NCI-H2107 (cell line): Measurements from ENCODE around the gene HOXD13.

Source experiments
- DNase-seq: peaks from one replicate; lab custom pipeline; 2025; lab: John Stamatoyannopoulos, UW

The HOXD13 gene

DNA sequence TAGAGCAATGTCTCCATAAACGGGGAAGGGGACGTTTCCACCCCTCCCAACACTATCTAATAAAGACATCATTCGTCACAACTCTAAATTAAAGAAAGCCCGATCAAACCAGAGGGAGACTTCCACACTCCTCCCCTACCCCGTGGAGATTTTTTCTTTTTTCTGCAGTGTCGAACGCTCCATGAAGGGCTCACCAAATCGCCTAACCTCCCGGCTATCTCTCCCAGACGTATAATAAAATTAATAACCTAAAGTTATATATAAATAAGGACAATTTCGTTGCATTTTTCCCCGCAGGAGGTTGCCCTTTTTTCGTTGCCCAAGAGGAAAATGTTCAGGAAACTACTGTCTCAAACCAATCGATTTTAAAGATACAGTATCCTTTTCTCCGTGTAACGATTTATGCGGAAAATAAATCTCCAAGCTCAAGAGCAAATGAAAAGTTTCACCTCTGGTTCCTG, 11.1 kb upstream of the HOXD13 start:
- DNase-seq, result no peak

DNA sequence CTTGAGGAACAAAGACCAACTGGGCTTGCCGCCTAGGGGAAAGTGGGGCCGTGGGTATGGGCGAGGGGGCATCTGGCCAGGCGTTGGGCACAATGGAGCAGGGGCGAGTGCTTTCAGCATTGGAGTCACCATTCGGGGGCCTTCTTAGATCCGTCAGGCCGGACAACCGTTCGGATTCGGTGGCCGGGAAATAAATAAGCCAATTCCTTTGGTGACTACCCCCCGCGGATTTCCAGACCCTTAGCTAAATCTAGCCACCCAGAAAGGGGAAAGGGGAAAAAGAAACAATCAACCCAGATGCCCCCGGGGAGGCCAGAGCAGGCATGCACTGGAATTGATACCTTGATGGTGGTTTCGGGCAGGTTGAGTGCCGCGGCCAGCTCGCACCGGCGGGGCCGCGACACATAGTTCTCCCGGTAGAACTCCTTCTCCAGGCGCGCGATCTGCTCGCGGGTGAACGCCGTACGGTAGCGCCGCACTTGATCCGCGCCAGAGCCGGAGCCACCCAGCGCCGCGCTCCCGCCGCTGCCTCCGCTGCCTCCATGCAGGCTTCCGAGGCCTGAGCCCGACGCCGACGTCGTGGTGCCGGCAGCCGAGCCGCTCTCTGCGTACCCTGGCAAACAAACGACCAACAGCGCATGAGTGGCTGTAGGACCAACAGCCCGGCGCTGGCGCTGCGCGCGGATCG, 10.5 kb upstream of the HOXD13 start:
- DNase-seq, result no peak

DNA sequence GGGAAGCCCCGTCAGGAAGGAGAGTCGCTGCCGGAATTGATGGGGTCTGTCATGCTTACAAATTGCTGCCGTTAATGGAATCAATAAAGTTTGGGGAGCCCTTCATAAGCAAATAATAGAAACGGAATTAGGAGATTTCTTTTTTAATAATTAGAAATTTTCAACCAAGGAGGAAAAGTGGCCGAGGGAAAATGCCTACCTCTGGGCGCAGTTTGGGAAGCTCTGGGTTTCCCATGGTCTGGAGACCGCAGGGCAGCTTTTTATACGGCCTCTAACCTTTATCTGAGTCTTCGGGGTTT, 10.0 kb upstream of the HOXD13 start:
- no peak for DNase-seq

DNA sequence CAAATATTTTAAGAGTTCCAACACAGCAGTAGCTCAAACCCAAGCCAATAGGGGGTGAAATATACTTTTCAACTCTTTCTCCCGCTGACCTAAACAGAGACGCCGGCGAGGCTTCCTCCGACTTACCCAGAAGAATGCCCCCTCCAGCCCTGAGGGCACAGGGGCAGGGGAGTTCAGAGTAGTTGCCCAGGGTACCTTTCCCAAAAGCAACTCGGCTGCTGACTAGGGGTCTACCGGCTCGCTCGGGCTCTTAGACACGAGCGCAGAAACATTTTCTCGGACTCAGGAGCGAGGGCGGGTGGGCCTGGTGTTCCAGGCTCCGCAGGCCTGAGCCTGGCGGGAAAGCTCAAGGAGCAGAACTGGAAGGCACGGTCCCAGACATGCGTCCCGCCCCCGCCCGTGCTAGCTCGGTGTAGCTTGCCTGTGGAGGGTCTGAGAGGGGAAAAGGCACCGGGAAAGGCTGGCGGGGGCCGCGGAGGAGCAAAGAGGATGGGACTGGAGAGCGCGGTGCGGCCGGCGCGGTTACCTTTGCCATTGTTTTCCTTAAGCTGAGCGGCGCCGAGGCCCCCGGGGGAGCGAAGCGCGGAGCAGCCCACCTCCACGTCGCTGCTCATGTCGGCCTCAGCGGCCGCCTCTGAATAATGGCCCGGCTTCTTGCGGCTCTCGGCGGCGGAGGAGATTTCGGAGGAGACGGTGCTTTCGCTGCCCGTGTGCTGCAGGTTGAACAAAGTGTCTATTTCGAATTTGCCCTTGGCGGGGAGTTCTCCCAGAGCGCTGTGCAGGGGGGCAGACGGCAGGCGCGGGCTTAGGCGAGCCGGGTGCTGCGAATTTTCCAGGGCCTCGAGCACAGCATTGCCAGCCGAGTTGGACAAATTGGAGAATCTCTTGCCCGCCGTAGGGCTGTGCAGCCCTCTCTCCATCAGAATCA, 9.4 kb upstream of the HOXD13 start:
- DNase-seq, result no peak

DNA sequence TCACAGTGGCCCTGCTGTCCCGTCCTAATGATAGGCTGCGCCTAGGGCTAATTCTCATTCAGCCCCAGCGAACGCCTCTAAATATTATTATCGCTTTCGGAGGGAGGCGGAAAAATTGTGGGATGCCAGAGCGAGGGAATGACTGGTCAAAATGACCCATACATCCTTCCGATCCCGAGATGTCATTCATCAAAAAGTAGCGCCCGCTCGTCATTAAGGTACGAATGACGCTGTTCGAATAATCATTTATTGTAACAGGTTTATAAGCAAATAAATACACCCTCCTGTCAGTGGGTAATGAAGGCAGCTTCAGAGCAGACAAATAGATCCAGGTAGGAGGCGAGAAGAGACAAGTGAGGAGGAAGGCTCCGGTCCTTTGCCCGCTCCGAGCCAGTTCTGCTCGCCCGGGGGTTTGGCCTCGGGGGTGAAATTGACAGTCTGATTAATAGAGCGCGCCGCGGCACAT, 8.7 kb upstream of the HOXD13 start, which contains the start of gene EVX2:
TSS of gene EVX2 (minus strand) at position 167 of the 466 bp plus-strand sequence. CDS start 186 bp downstream, outside the sequence.
- DNase-seq, result no peak

DNA sequence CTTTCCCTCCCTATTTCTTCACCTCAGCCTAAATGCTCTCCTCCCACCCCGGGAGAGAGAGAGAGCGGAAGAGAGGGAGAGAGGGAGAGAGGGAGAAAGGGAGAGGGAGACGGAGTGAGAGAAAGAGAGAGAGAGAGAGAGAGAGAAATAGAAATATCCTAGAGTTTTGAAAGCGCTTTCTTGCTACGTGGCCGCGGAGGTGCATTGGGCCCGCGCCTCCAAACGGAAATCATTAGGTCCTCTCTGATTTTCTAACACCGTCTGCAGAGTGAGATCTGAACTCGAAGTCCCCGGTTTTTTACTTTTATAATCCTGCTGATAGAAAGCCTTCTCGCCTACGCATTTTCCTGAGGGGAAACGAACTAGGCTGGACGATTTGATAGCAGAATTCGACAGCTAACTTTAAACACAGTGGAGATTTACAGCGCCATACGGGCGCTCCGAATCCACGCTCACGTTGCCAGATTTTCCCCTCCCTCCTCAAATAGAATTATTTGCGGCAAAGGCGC, 7.9 kb upstream of the HOXD13 start:
- DNase-seq, result no peak

DNA sequence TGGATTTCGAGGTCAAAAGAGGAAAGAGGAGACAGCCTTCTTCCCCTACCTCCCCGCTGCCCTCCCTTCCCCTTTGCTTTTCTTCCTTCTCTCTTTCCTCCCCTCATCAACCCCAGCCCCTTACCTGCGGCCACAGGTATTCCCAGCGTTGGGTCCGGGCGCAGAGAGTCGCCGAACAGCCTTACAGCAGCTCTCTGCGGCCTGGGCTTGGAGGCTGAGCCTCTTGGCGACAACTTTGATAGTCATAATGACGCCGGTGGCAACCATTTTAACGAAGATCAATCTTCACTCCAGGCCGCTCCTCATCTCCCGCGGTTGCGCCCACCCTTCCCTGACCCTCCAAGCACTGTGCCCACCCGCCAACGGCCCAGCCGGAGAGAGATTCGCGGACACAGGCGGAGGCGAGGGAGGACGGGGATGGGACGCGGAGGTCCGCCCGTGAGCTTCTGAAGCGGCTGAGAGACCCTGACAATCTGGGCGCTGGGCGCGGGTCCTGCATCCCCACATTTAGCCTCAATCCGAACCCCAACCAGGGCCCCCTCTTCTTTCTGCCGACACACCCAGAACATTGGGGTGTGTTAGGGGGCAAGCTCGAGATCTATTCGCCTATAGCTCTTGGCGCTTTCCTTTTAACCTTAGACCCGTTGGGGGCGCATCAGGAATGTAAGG, 7.3 kb upstream of the HOXD13 start:
- no peak for DNase-seq

DNA sequence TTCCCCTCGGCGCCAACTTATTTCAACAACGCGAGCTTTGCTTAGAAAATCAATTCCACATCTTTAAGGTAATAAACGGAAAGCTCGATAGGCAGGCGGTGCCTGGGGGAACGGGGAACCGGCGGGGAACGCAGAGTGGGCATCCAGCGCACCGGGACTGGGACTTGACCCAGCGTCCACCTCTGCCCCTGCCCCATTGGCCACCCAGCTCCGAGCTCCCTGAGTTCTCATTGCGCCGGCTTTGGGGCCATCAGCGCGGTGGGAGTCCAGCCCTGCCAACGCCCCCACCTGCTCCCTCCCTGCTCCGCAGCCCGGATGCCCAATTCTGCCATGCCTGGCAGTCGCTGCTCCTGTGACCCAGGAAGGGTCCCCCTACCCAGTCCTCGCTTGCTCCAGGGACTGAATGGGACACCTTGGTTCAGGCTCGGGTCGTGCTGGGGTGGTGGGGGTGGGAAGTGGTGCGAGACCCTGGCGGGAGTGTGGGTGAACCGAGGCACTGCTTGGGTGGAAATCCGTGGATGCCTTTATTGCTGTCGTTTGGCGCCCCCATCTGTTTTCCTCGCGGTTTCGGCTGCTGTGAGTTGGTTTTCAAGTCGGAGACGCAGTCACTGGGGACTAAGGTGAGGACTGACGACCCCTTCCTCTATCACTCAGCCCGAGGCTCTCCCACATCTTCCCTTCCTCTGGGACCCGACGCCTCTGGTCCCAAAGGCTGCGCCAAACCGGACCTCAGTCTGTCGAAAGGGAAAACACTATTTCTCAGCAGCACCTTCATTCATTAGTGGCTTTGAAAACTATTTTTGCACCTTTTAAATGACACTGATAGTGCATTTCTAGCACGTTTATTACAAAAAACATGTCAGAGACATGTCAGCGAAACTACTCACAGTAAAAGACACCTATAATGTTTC, 6.4 kb upstream of the HOXD13 start:
- no peak for DNase-seq

DNA sequence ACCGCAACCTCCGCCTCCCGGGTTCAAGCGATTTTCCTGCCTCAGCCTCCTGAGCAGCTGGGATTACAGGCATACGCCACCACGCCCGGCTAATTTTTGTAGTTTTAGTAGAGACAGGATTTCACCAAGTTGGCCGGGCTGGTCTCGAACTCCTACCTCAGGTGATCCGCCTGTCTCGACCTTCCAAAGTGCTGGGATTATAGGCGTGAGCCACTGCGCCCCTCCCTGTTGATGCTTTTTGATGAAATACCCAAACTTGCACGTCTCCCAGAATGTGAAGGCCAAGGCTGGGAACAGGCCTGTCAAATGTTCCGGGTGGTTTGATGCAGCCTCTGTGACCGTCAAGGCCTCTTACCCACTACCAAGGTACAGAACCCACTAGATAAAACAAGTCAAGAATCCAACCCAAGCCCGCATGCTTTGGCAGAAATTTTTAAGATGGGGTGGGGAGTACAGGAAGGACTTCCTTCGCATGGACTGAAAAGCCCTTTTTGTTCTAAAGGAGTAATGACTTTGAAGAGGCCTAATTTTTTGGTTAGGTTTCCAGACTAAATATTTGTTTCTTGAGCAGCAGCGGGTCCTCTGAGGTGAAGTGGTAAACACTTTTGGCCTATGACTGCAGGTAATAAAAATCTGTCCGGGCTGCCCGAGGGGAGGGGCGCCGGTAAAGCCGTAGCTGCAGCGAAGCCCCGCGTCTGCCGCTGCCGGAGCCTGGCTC, 5.0 kb upstream of the HOXD13 start:
- no peak for DNase-seq

DNA sequence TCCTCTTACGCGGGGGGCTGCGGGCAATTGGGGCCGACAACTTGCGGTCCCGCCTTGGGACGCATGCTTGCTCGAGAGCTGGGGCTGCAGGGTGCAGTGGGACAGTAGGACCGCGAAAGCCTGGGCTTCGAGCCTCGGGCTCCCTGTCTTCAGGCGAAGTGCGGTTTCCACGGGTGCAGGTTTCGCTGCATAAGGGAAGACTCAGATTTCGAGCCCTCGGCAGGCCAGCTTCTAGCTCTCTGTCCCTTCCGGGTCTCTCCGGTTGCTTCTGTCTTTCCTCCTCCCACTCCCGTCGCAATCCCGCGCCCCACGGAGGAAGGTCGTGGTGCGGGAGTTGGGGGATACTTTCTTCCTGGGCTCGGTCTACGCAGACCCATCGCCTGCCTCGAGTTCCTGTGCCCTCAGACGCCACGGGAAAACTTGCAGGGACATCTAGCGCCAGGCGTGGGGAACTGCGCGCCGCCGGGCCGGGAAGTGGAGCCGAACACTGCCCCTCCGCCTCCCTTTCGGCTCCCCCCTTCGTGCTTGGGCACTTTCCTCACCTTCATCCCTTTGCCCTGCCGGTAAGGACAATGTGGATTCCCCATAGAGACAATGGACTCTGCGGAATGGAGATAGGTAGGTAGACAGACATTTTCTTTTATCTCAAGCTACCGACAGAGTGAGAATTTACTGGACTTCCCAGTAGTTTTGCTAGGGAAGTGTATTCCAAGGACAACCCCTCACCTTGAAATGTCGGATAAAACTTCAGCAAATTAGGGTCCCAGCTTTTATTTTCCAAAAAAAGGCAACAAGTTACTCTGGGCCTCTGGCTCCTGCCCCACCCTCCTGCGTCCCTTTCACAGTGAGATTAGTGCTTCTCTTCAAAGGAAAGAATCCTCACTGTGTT, 4.2 kb upstream of the HOXD13 start:
- DNase-seq, result peak; percentile 35

DNA sequence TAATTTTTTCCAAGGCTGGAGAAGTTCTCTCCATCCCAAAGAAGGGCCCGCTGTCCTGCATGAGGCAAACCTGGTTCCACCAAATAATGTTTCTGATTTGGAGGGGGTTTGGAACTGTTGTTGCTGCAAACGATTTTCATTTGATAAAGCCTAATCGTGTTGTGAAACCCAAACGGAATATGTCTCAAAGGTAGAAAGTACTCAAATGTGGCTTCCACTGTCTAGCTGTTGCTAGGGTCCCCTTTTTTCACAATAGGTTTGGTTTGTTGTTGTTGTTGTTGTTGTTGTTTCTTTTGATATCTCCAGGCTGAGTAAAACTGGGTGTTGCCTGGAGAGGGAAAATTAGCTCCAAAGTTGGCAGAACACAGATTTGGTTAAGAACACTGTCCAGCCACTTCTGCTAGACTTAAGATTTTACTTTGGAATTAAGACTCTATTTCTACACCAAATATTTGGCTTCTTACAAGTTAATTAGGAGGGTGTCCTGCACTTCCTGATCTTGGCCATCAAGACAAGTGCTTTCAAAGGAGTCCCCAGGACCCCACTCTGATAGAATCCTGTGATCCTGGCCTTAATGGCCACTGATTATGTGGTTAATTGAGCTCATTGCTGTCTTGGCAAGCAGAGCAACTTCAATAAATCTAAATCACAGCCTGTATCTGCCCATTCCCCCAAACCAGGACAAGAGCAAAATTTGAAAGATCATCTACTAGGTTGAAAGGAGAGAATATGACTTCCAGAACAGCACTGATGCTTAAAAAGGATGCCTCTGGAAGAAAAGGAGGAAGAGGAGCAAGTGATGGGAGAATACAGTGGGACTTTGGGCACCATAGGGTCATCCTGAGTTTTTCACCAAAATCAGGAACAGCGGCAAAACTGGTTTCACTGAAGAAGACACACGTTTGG, 3.3 kb upstream of the HOXD13 start:
- DNase-seq, result no peak

DNA sequence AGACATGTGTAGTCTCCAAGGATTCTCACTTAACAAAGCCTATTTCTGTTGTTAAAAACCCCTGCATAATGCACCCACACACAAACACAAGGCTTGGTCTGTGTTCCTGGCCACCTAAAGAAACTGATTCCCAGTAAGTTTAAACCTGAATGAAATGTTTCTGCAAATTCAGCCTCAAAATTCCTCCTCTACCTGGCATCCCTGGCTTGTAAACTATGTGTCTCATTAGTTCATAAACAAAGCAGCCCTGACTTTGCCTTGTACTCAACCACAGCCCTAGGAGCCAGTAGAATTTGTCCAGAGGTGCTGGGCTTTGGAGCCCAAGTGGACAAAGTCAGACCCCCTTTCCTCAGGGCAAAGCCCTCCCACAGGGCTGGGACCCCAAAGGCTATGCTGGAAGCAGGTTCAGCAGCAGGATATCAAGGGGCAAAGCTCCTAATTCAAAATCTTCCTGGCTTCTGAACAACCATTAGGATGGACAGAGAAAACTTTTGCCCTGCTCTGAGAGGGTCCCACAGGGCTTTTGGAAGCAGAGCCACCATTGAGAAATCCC, 2.6 kb upstream of the HOXD13 start:
- no peak for DNase-seq

DNA sequence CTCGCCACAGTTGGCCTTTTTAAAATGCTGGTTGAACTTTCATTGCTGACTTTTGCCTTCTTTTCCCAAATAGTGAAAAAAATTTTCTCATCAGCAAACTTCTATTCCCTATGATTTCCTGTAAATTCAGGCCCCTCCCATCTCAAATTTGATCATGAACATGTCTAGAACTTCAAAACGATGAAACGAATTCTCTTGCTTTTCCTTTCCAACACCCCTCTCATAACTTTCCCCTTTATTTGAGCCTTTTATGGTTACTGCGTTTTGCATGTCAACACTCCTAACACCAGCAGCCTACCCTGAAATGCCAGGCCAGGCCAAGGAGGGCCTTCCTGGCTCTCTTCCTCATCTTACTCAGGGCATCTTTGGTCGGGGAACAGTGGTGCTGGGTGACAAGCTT, 1.7 kb upstream of the HOXD13 start:
- DNase-seq, result no peak

DNA sequence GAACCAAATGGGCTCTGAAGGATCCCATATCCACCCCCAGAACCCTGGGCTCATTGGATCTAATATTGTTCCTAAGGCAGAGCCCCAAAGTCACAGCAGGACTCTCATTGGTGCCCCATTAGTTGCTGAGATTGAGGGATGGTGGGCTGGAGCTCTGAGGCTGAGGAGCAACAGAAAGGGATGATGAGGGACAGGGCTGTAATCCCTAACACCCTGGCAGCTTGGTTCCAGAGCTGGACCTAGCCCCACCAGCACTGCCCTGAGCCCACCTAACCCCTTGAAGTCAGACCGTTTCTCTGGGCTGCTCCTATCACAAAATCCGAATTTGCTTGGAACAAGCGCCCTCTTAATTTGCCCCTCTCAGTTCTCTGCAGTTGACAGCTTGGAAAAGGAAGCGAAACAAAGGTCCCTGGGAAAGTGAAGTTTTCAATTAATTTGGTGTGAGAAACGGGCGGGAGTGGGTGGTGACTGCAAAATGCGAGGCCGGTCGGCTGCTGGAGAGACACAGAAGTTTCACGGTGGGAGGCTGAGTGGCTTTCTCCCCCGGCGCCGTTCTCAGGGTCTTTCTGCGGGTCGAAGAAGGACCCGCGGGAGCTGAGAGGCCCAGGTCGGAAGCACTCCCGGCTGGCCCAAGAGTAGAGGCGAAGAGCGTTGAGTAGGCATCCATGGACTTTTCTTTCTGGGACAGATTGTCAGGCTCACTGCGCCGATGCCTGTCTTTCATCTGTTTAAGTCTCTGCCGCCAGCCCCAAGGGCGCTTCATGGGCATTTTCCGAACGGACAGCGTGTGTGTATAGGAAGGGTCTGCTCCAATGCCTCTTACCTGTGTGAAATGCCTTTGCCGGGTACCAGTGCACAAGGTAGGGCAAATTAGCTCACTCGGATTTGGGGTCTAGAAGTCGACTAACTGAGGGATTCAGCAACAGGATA, 927 bp upstream of the HOXD13 start:
- no peak for DNase-seq

DNA sequence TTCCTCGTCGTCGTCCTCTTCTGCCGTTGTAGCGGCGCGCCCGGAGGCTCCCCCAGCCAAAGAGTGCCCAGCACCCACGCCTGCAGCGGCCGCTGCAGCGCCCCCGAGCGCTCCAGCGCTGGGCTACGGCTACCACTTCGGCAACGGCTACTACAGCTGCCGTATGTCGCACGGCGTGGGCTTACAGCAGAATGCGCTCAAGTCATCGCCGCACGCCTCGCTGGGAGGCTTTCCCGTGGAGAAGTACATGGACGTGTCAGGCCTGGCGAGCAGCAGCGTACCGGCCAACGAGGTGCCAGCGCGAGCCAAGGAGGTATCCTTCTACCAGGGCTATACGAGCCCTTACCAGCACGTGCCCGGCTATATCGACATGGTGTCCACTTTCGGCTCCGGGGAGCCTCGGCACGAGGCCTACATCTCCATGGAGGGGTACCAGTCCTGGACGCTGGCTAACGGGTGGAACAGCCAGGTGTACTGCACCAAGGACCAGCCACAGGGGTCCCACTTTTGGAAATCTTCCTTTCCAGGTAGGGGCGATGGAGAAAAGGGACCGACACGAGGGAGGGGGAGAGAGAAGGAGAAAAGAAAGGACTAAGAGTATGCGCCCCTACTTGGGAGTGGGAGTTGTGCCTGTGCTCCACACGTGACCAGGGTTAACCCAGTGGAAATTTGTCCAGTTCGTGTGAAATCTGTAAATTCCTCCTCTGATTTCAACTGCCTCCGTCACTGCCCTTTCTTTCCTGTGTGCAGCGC, 800 bp downstream of the HOXD13 start:
- no peak for DNase-seq

DNA sequence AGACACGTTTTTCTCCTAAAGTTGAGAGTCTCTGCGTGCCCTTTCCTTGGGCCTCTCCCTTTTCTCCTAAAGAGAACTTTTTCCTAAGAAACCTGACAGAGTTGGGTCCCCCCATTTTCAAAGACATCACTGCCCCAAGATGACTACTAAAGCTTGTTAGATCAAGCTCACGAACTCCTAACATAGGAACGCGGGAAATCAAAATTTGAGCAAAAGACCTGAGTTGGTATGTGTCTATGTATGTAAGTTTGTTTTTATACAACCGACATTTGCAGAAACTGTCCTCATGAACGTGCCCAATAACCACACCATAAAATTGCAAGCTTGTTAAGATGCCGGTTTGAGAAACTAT, 1.4 kb downstream of the HOXD13 start:
- no peak for DNase-seq

DNA sequence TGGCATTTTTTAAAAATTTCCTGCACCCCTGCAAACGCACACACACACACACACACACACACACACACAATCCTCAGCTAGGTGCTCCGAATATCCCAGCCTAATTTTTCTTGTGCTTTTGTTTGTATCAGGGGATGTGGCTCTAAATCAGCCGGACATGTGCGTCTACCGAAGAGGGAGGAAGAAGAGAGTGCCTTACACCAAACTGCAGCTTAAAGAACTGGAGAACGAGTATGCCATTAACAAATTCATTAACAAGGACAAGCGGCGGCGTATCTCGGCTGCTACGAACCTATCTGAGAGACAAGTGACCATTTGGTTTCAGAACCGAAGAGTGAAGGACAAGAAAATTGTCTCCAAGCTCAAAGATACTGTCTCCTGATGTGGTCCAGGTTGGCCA, 1.8 kb downstream of the HOXD13 start:
- no peak for DNase-seq
